Fibroblast of skin of abdomen (primary cell): ENCODE measurements around the gene DNMT3A.
A peak's percentile ranks its signal among the peaks of the same experiment; 100 is the strongest.

Source experiments
- DNase-seq: peaks from one replicate; pipeline ENCODE4 v3.0.0-alpha.2; 2013

Gene DNMT3A

DNA sequence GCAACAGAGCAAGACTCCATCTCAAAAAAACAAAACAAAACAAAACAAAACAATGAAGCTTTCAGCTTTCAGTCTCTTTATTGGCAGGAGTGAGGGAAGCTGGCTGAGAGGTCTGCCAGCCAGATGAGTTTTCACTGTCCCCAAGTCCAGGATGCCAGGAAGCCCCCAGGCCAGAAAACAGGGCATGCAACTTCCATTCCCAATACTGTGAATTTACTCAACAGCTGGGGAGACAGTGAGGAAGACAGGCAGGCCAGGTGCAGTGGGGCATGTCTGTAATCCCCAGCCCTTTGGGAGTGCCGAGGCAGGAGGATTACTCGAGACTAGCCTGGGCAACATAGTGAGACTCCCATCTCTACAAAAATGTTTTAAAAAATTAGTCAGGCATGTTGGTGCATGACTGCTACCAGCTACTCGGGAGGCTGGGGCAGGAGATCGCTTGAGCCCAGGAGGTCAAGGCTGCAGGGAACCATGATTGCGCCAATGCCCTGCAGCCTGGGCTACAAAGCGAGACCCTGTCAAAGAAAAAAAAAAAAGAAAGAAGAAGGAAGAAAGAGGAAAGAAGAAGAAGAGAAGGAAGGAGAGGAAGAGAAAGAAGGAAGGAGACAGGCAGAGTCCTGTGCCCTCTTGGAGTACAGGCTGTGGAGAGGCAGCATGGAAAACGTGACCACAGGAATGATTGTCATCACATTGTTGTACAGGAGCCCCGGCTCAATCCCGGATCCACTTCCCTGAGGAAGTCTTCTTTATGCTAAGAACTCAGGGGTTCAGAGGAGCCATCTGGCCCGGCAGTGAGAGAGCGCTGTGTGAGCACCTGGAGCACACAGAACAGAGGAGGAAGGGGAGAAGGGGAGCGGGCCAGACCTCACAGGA, 144.2 kb downstream of the DNMT3A start:
- peak; percentile 56 for DNase-seq

DNA sequence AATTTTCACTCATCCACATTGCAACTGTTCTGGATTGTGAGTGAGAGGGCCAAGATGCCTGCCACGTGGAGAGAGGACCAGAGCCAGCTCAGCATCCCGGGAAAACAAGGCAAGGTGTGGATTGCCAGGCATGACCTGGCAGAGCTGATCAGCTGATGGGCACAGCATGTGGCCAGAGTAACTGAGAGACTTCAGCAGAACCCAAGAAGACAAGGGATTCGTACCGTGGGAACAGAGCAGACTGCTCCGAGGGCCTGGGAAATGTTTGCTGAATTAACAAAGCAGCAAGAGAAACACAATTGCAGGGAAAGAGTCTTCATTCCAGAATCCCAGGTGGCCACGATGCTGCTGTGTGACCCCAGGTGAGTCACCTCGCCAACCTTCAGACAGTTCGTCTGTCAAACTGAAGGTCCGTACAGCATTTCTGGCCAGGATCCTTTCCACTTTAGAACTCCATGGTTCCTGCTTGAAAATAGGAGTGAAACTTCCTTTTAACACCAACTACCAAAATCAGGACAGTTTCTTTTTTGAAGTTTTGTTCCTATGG, 147.1 kb downstream of the DNMT3A start:
- no peak for DNase-seq

DNA sequence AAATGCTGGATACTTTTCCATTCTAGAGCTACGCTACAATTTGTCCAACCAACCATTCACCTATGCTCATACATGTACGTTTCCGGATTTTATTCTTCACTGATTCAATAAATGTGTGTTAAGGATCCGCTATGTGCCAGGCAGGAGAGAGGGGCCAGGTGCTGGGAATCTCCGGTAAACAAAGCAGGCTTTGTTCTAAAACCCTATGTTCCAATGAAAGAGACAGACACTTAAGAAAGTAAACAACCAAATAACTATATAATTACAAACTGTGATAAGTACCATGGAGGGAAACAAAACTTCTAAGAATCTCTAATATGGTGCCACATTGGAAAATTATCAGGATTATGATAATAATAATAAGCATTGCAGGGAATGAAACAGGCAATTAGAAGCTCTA, 151.2 kb downstream of the DNMT3A start:
- no peak for DNase-seq

DNA sequence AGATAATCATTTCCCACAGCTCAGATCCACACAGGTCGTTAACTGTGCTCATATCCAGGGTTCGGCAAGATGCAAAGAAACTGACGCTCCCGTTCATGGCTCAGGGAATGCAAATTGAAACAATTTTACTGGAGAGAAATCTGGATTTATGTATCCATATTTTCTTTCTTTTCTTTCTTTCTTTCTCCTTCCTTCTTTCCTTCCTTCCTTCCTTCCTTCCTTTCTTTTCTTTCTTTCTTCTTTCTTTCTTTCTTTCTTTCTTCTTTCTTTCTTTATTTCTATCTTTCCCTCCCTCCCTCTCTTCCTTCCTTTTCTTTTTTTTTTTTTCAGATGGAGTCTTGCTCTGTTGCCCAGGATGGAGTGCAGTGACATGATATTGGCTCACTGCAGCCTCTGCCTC, 153.3 kb downstream of the DNMT3A start:
- DNase-seq: no peak

DNA sequence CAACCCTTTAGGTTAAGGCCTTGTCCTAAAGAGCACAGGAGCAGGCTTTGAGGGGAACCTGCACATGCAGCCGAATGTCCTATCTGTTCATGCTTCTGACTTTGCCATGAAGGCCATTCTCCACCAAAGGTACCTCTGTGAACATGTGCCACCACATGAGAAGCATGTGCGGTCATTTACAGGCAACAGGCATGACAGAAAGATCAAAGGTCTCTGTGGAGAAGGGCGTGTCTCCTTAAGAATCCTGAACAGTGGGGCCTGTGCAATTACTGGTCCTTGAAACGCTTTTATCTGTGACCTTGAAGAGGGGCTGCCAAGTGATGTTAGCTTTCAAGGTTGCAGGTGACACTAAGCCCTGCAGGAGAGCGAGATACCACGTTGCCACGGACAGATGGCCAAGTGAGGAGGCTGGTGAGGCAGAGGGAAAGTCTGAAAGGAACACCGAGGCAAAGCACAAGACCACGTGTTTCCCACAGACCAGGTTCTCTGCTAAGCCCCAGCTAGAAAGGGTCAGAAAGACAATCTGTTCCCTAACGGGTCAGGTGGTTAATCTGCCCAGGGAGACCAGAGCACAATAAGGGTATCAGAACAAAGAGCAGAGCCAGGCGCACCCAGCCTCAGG, 153.9 kb downstream of the DNMT3A start:
- DNase-seq: no peak

DNA sequence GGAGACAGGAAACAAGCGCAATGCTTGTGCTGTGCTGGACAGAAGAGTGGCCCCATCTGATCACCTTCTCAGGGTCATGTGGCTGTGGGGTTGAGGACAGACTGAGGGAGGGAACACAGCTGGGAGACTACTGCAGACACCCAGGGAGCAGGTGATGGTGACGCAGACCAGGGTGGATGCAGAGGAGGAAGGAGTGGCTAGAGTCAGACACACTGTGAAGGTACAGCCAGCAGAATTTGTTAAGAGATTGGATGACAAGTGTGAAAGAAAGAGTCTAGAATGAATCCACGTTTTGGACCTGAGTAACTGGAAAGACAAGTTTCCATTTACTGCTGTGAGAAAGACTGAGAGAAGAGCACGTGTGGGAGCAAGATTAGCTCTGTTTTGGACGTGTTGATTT, 157.5 kb downstream of the DNMT3A start:
- DNase-seq: no peak

DNA sequence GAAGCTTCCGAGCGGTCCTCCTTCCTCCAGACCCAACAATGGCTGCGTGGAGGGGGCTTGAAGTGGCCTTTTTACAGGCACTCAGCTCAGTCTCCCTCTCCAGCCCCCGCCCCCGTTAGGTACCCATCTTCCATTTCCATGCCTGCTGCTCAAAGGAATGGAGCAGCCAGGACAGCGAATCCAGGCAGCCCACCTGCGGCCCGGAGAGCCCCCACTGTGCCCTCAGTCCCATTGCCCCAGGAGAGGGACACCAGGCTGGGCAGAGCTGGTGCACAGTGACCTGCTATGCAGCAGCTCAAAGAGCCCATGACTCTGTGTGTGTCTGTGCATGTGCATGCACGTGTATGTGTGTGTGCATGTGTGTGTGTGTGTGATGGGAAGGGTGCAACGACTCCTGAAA, 162.7 kb downstream of the DNMT3A start:
- no peak for DNase-seq
